ENCODE measurements around the gene GET3. TPM values are rescaled to one million over a fixed set of nuclear protein-coding genes. Genes with fewer than 3 reads are reported as not detected.

Gene GET3
- total and polyA plus RNA-seq, 3 donors from 2014 or later, result 89.3 to 134 (median 109) TPM

DNA sequence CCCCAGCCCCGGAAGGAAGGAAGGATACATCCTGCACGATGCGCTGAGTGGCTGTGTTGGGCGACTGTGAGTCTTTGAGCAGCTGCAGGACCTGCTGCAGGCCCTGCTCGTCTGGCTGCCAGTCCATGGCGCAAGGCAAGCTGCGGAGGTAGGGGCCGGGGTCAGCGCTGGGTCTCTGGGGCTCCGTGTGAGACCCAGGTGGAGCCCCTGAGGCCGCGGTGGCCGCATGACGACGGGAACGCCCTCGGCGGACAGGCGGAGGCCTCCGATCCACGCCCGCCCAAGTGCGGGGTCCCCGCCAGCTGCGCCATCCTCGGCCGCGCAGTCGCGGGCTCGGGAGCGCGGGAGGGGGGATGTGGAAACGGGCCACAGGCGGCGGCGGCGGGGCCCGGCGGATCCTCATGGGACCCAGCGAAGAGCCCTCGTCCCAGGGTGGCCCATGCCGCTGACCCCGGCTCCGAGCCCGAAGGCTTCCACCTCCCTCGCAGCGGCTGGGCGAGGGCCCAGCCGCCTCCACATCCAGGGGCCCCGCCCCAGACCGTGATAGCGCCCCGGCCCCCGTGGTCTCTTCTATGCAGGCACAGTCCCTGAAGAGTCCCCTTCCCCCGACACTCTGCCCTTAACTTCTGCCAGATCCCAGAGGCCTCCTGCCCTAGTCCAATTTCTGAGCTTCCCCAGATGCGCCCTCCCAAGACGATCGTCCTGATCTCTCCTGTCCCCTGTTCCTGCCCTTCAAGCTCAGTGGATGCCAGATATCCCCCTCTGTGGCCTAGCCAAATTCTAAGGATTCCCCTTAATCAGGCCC, 16.2 kb upstream of the GET3 start:
- H3K9me3 ChIP-seq, result no peaks in the 10 kb centered on the region
- no peaks in the 10 kb centered on the region for H3K27me3 ChIP-seq
- peak; percentile 47 for DNase-seq
- H3K4me1 ChIP-seq, result peaks cover 22% of the 10 kb centered on the region
- TF ChIP-seq CTCF (IDR thresholded peaks at IDR 0.05) (no peak), POLR2A (IDR thresholded peaks at IDR 0.05) (no peak)
- peak overlapping the region; percentile 75 to 78 for H3K4me3 ChIP-seq
- H3K36me3 ChIP-seq (ENCODE audit: low read depth, missing control alignments), result no peaks in the 10 kb centered on the region
- intact Hi-C loops (cut with DNase I; ENCODE audit: low total_unique reads), result no loop called here
- WGBS, 2 donors, result 2 to 4% methylated on average over 14 to 52 of the region's 59 CpGs
- H3K27ac ChIP-seq, result peak overlapping the region; percentile 88 to 95

- H3K4me1 ChIP-seq, result peaks cover 22% of the 10 kb centered on the region
- WGBS, 2 donors, result 0 to 1% methylated on average over 19 to 31 of the region's 65 CpGs
- intact Hi-C loops (cut with DNase I; ENCODE audit: low total_unique reads), result no loop called here
Observed at GRCh38 chr19:12721656-12722565, 15.4 kb upstream of the GET3 start.

GRCh38 chr19:12722566-12723380, 14.5 kb upstream of the GET3 start:
- H3K27me3 ChIP-seq, result no peaks in the 10 kb centered on the region
- H3K36me3 ChIP-seq (ENCODE audit: low read depth, missing control alignments), result no peaks in the 10 kb centered on the region
- H3K27ac ChIP-seq, result peak overlapping the region; percentile 88 to 95
- no peak for TF ChIP-seq CTCF (IDR thresholded peaks at IDR 0.05)
- no peak for TF ChIP-seq POLR2A (IDR thresholded peaks at IDR 0.05)
- intact Hi-C loops (cut with DNase I; ENCODE audit: low total_unique reads), result no loop called here
- 1% methylated on average over 30 to 32 of the region's 32 CpGs for WGBS, 2 donors
- H3K9me3 ChIP-seq, result no peaks in the 10 kb centered on the region
- DNase-seq, result peak; percentile 99
- H3K4me3 ChIP-seq, result peak overlapping the region; percentile 75 to 78
- peaks cover 22% of the 10 kb centered on the region for H3K4me1 ChIP-seq

More at GRCh38 chr19:12721656-12722565, 15.4 kb upstream of the GET3 start:
- TF ChIP-seq CTCF (IDR thresholded peaks at IDR 0.05) (no peak), POLR2A (IDR thresholded peaks at IDR 0.05) (no peak)
- Histone ChIP-seq H3K27me3 (no peaks in the 10 kb centered on the region), H3K36me3 (ENCODE audit: low read depth, missing control alignments) (no peaks in the 10 kb centered on the region), H3K4me3 (peak overlapping the region; percentile 75 to 78), H3K27ac (peak overlapping the region; percentile 88 to 95), H3K9me3 (no peaks in the 10 kb centered on the region)
- DNase-seq, result peak; percentile 73

DNA sequence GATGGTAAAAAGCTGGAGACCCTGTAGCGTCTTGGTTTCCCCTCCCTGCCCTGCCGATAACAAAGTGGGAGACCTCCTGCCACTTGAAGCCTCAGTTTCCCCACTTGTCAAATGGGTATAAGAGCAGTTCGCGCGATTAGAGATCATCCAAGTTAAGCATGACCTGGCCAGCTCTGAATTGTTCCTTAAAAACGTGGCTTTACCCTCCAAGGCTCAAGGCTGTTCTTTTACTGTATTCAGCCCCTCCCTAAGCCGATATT, 14.0 kb upstream of the GET3 start:
- no peak for TF ChIP-seq CTCF (IDR thresholded peaks at IDR 0.05)
- no peak for TF ChIP-seq POLR2A (IDR thresholded peaks at IDR 0.05)
- 0 to 1% methylated on average over 7 of the region's 7 CpGs for WGBS, 2 donors
- Histone ChIP-seq H3K4me3 (peak overlapping the region; percentile 19 to 75), H3K27me3 (no peaks in the 10 kb centered on the region), H3K36me3 (ENCODE audit: low read depth, missing control alignments) (no peaks in the 10 kb centered on the region), H3K9me3 (no peaks in the 10 kb centered on the region), H3K27ac (peak overlapping the region; percentile 2 to 95), H3K4me1 (peaks cover 22% of the 10 kb centered on the region)
- intact Hi-C loops (cut with DNase I; ENCODE audit: low total_unique reads), result no loop called here
- DNase-seq, result no peak
